Caki2 (cell line): ENCODE results near the gene NR6A1. TPM values are rescaled to one million over a fixed set of nuclear protein-coding genes. Genes with fewer than 3 reads are reported as not detected.

ENCODE experiments used
- DNase-seq: peaks from one replicate; pipeline ENCODE4 v3.0.0-alpha.2; 2015; ENCODE audit warnings: low read depth
- in situ Hi-C: cut with HindIII; loops from 2 replicates; pipeline ENCODE4 v1.10.0; 2016; ENCODE audit warnings: low sequenced_read_pairs, low pct_unique_long_range_greater_than_20kb, mixed read lengths
- total RNA-seq: library from RNA; depleted of rRNA; stranded (reverse); fragments of >200 nt; shearing (Covaris generic); gene quantifications from 2 replicates; pipeline ENCODE4 v1.2.3, GENCODE V29; 2014; ENCODE audit warnings: low replicate concordance

NR6A1 gene
- total RNA-seq, 1 experiment from 2014 or later, result 1.3 TPM

GRCh38 chr9:124683043-124683442 lies 88.1 kb downstream of the NR6A1 start:
- in situ Hi-C loops, result no loop called here
- DNase-seq, result no peak

- in situ Hi-C loops, result no loop called here
- no peak for DNase-seq
Measured at GRCh38 chr9:124680714-124681390, 90.3 kb downstream of the NR6A1 start.

GRCh38 chr9:124680049-124680448 lies 91.1 kb downstream of the NR6A1 start:
- in situ Hi-C loops, result no loop called here
- no peak for DNase-seq

- no peak for DNase-seq
- in situ Hi-C loops, result no loop called here
Measured at GRCh38 chr9:124676159-124676551, 95.0 kb downstream of the NR6A1 start.

GRCh38 chr9:124675261-124676158 lies 95.6 kb downstream of the NR6A1 start:
- no peak for DNase-seq
- in situ Hi-C loops, result no loop called here

- in situ Hi-C loops, result no loop called here
- DNase-seq, result no peak
Measured at GRCh38 chr9:124674651-124675050, 96.5 kb downstream of the NR6A1 start.

- DNase-seq, result no peak
- in situ Hi-C loops, result no loop called here
Measured at GRCh38 chr9:124673063-124673462, 98.0 kb downstream of the NR6A1 start.

GRCh38 chr9:124671861-124672260 lies 99.2 kb downstream of the NR6A1 start:
- in situ Hi-C loops, result no loop called here
- DNase-seq, result no peak

- DNase-seq, result no peak
- in situ Hi-C loops, result no loop called here
Measured at GRCh38 chr9:124666642-124667041, 104.5 kb downstream of the NR6A1 start.

GRCh38 chr9:124665391-124666058 lies 105.6 kb downstream of the NR6A1 start:
- peak; percentile 90 for DNase-seq
- in situ Hi-C loops, result no loop called here

GRCh38 chr9:124664143-124664542 lies 107.0 kb downstream of the NR6A1 start:
- DNase-seq, result no peak
- in situ Hi-C loops, result no loop called here

- in situ Hi-C loops, result no loop called here
- DNase-seq, result no peak
Measured at GRCh38 chr9:124663046-124663961, 107.8 kb downstream of the NR6A1 start.

GRCh38 chr9:124662561-124662960 lies 108.5 kb downstream of the NR6A1 start:
- in situ Hi-C loops, result no loop called here
- no peak for DNase-seq

- DNase-seq, result no peak
Measured at GRCh38 chr9:124661271-124661670, 109.8 kb downstream of the NR6A1 start.

GRCh38 chr9:124660341-124660801 lies 110.7 kb downstream of the NR6A1 start:
- in situ Hi-C loops, result no loop called here
- peak; percentile 75 for DNase-seq

More at GRCh38 chr9:124661271-124661670, 109.8 kb downstream of the NR6A1 start:
- in situ Hi-C loops, result no loop called here

GRCh38 chr9:124659099-124659659 lies 111.9 kb downstream of the NR6A1 start:
- in situ Hi-C loops, result no loop called here
- peak; percentile 92 for DNase-seq

- in situ Hi-C loops, result no loop called here
- DNase-seq, result peak; percentile 94
Measured at GRCh38 chr9:124658165-124659017, 112.7 kb downstream of the NR6A1 start.
